BJ (cell line): ENCODE data around the gene ACYP2. TPM values are rescaled to one million over a fixed set of nuclear protein-coding genes. Genes with fewer than 3 reads are reported as not detected.
A peak's percentile ranks its signal among the peaks of the same experiment; 100 is the strongest.

Source experiments
- CTCF ChIA-PET: fragments of 350-600 bp; formaldehyde crosslinking; extraction: SDS; loops from one replicate; lab custom pipeline; 2021; ENCODE audit warnings: antibody characterized with exemption, inconsistent platforms; lab: Yijun Ruan, JAX
- POLR2A ChIA-PET: fragments of 300-600 bp; sonication (Branson Sonifier 250); formaldehyde crosslinking; extraction: SDS; loops from one replicate; lab custom pipeline; 2021; ENCODE audit warnings: antibody characterized with exemption; lab: Charles Lee
- DNase-seq: peaks from one replicate; pipeline ENCODE4 v3.0.0-alpha.2; 2011; ENCODE audit warnings: low read depth
- H3K27me3 ChIP-seq: 2 replicates; pipeline ENCODE4 v1.6.0; 2011; ENCODE audit warnings: low read length; ENCODE audit not compliant: control insufficient read depth, insufficient read depth
- H3K36me3 ChIP-seq: 2 replicates; pipeline ENCODE4 v1.5.1; 2011; ENCODE audit warnings: low read length; ENCODE audit not compliant: control insufficient read depth, insufficient read depth
- H3K4me3 ChIP-seq: 2 replicates; pipeline ENCODE4 v1.5.1; 2011; ENCODE audit warnings: low read depth, mild to moderate bottlenecking, control low read depth, low read length
- polyA plus RNA-seq: library from polyadenylated mRNA; depleted of rRNA; stranded (reverse); fragments of >200 nt; gene quantifications from 2 replicates; pipeline ENCODE4 v1.2.3, GENCODE V29; 2011
- TF ChIP-seq, protein P1 (sequence below): IDR thresholded peaks from 2 replicates; pipeline ENCODE4 v1.5.1; 2011; ENCODE audit warnings: low read depth, mild to moderate bottlenecking, control low read depth, inconsistent platforms, low read length, moderate library complexity; ENCODE audit not compliant: insufficient read depth

ACYP2 gene
- polyA plus RNA-seq, 1 experiment, result 7.0 TPM

DNA sequence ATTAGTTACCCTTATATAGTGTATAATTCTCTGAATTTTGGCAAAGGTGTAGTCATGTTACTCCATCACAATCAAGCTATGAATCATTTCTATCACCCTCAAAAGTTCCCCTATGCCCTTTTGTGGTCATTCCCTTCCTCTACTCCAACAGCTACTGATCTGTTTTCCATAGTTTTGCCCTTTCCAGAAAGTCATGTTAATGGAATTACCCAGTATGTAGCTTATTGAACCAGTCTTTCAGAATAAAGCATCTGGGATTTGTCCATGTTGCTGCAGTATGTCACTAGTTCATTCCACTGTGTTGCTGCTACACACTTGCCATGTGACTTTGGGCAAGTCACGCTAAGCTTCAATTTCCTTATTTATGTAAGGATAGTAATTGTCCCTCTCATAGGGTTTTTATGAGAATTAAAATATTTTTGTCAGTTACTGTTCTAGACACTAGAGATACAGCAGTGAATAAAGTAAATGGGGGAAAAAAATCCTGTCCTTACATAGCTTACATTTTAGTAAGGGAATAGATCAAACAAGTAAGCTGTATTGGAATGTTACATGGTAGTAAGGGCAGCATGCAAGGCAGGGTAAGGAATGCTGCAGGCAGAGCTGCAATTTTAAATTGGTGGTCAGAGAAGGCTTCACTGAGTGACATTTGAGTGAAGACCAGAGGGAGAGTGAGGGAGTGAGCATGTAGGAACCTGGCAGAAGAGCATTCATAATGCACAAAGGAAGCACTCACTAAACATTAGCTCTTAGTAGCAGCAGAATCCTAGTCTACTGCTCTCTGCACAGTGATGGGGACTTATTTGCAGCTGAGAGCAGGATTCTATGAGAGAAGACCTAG is 220.9 kb downstream of the ACYP2 start:
- DNase-seq, result peak; percentile 96
- ChIA-PET CTCF (interaction anchor here (0.9 to 2.8 kb wide), 7 partner anchors 9 to 260 kb away, joined by 3 to 11 read pairs (median 4); no protein-coding TSS in a partner anchor), POLR2A (interaction anchor here (0.5 to 0.6 kb wide), 2 partner anchors 21 to 25 kb away, joined by 3 read pairs; no protein-coding TSS in a partner anchor)
- no peaks in the 10 kb centered on the region for H3K36me3 ChIP-seq
- H3K27me3 ChIP-seq, result no peaks in the 10 kb centered on the region
- TF ChIP-seq, protein P1, sequence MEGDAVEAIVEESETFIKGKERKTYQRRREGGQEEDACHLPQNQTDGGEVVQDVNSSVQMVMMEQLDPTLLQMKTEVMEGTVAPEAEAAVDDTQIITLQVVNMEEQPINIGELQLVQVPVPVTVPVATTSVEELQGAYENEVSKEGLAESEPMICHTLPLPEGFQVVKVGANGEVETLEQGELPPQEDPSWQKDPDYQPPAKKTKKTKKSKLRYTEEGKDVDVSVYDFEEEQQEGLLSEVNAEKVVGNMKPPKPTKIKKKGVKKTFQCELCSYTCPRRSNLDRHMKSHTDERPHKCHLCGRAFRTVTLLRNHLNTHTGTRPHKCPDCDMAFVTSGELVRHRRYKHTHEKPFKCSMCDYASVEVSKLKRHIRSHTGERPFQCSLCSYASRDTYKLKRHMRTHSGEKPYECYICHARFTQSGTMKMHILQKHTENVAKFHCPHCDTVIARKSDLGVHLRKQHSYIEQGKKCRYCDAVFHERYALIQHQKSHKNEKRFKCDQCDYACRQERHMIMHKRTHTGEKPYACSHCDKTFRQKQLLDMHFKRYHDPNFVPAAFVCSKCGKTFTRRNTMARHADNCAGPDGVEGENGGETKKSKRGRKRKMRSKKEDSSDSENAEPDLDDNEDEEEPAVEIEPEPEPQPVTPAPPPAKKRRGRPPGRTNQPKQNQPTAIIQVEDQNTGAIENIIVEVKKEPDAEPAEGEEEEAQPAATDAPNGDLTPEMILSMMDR, result no peak
- no peak overlapping the region for H3K4me3 ChIP-seq

GRCh38 chr2:54336977-54337255 is 221.5 kb downstream of the ACYP2 start:
- DNase-seq, result no peak
- Histone ChIP-seq H3K4me3 (no peak overlapping the region), H3K27me3 (no peaks in the 10 kb centered on the region), H3K36me3 (no peaks in the 10 kb centered on the region)
- TF ChIP-seq, protein P1, result no peak
- ChIA-PET POLR2A (interaction anchor here (0.5 kb wide), 1 partner anchor 26 kb away, joined by 3 read pairs; no protein-coding TSS in a partner anchor), CTCF (interaction anchor here (1.1 to 2.8 kb wide), 6 partner anchors 10 to 164 kb away, joined by 3 to 11 read pairs (median 4); no protein-coding TSS in a partner anchor)

DNA sequence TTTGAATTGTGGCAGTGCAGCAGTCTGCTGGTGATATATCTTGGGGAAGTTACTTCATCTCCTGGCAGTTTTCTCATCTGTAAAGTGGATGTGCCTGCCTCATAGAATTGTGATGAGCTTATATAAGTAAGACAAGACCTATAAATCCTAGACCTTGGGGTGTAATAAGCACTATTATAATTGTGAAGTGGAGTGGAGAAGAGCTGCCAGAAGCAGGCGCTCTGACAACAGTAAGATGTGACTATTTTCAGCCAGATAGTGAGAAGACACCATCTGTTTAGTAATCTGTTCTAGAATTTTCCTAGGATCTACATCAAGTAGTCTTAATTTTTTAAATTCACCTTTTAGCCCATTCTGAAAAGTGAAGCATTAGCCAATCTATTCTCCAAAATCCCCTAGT is 226.2 kb downstream of the ACYP2 start:
- Histone ChIP-seq H3K27me3 (no peaks in the 10 kb centered on the region), H3K36me3 (no peaks in the 10 kb centered on the region), H3K4me3 (no peak overlapping the region)
- no peak for DNase-seq
- TF ChIP-seq, protein P1, result no peak
- POLR2A ChIA-PET, result no interaction called here
- CTCF ChIA-PET, result no interaction called here

- Histone ChIP-seq H3K27me3 (no peaks in the 10 kb centered on the region), H3K36me3 (no peaks in the 10 kb centered on the region), H3K4me3 (no peak overlapping the region)
- no peak for DNase-seq
- ChIA-PET POLR2A (no interaction called here), CTCF (no interaction called here)
- TF ChIP-seq, protein P1, result no peak
Measured at GRCh38 chr2:54342603-54343002, 227.2 kb downstream of the ACYP2 start.

GRCh38 chr2:54347622-54348021 is 232.2 kb downstream of the ACYP2 start:
- ChIA-PET POLR2A (no interaction called here), CTCF (interaction anchor here (3.5 kb wide), 1 partner anchor 11 kb away, joined by 11 read pairs; no protein-coding TSS in a partner anchor)
- TF ChIP-seq, protein P1, result no peak

More at GRCh38 chr2:54347622-54348021, 232.2 kb downstream of the ACYP2 start:
- Histone ChIP-seq H3K4me3 (no peak overlapping the region), H3K27me3 (no peaks in the 10 kb centered on the region), H3K36me3 (no peaks in the 10 kb centered on the region)
- no peak for DNase-seq
